Neural crest cell (in vitro differentiated cells): ENCODE measurements around the gene SLC6A20. TPM values are rescaled to one million over a fixed set of nuclear protein-coding genes. Genes with fewer than 3 reads are reported as not detected.
A peak's percentile ranks its signal among the peaks of the same experiment; 100 is the strongest.
"Not testable (repeated sequence)": the region's sequence is repeated elsewhere in the genome, so short reads cannot be mapped to it uniquely, and the experiment has no call there.

Experiments used
- DNase-seq: peaks from one replicate; pipeline ENCODE4 v3.0.0; 2021; ENCODE audit warnings: low read depth, mixed read lengths, low spot score
- H3K27ac Mint-ChIP-seq: one replicate; pipeline ENCODE4 v1.8.0; 2021; ENCODE audit warnings: mild to moderate bottlenecking, mixed read lengths; ENCODE audit not compliant: unreplicated experiment
- H3K27me3 Mint-ChIP-seq: 2 replicates; pipeline ENCODE4 v1.8.0; 2021; ENCODE audit warnings: low read depth, mild to moderate bottlenecking, mixed read lengths
- H3K36me3 Mint-ChIP-seq: 2 replicates; pipeline ENCODE4 v1.8.0; 2021; ENCODE audit warnings: low read depth, mild to moderate bottlenecking, mixed read lengths
- H3K4me1 Mint-ChIP-seq: 2 replicates; pipeline ENCODE4 v1.8.0; 2021; ENCODE audit warnings: mixed read lengths
- H3K4me3 Mint-ChIP-seq: one replicate; pipeline ENCODE4 v1.8.0; 2021; ENCODE audit warnings: mild to moderate bottlenecking, mixed read lengths
- H3K9me3 Mint-ChIP-seq: 2 replicates; pipeline ENCODE4 v1.8.0; 2021; ENCODE audit warnings: mixed read lengths
- total RNA-seq: library from RNA; stranded (reverse); gene quantifications from 2 replicates; pipeline ENCODE4 v1.2.1, GENCODE V29; 2021
- TF ChIP-seq, protein P1 (sequence below): fragments of 200-600 bp; sonication (generic); conservative IDR thresholded peaks from 2 replicates; pipeline ENCODE4 v1.5.0; 2021; ENCODE audit warnings: antibody characterized with exemption, mild to moderate bottlenecking

SLC6A20 gene
- total RNA-seq, 1 donor from 2014 or later, result not detected

DNA sequence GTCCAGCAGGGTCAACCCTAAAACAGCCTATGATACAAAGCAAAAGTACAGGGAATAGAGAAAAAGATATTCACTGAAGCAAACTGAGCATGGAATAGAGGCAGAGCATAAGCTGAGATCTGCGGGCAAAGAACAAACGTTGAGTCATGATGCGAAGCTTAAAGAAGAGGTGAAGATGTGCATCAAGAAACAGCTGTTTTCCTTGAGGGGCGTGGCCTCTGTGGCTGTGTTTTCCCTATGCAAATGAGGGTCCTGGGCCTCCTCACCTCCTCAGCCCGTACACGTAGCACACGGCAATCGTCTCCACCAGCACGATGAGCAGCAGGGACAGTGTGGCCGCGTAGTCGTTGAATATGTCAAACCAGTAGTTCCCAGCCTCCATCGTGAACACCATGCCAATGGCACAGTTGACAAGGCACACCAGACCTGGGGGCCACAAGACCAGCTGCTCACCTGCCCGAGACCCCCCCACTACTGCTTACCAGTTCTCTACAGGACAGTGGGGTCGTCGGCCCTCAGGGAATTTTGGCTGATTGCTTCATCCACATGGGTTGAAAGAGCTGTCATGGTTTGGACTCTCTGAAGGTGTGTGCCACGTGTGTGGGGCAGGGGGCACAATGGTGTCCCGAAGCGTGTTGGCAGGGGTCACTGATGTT, 33.6 kb downstream of the SLC6A20 start:
- Mint-ChIP-seq H3K27me3 (peaks cover 2% of the 10 kb centered on the region), H3K36me3 (no peaks in the 10 kb centered on the region), H3K4me3 (no peak overlapping the region), H3K27ac (no peak overlapping the region), H3K4me1 (peaks cover 3% of the 10 kb centered on the region), H3K9me3 (peaks cover 4% of the 10 kb centered on the region)
- TF ChIP-seq, protein P1, sequence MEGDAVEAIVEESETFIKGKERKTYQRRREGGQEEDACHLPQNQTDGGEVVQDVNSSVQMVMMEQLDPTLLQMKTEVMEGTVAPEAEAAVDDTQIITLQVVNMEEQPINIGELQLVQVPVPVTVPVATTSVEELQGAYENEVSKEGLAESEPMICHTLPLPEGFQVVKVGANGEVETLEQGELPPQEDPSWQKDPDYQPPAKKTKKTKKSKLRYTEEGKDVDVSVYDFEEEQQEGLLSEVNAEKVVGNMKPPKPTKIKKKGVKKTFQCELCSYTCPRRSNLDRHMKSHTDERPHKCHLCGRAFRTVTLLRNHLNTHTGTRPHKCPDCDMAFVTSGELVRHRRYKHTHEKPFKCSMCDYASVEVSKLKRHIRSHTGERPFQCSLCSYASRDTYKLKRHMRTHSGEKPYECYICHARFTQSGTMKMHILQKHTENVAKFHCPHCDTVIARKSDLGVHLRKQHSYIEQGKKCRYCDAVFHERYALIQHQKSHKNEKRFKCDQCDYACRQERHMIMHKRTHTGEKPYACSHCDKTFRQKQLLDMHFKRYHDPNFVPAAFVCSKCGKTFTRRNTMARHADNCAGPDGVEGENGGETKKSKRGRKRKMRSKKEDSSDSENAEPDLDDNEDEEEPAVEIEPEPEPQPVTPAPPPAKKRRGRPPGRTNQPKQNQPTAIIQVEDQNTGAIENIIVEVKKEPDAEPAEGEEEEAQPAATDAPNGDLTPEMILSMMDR, result no peak
- no peak for DNase-seq

DNA sequence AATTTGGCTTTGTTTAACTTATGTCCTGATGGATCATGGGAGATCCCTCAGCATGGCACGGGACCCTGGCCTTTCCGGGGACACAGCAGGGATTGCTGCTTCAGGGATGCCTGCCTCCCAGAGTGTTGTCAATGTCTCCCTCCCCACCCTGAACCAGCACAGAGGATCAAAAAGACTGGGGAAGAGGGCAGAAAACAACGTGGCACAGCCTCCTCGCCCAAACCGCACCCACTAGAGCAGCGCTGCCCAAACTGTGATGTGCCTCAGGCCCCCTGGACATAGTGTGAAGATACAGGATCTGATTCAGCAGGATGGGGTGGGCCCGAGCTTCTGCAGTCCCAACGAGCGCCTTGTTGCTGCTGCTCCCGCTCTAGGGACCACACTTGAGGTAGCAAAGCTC, 34.5 kb downstream of the SLC6A20 start:
- Mint-ChIP-seq H3K4me3 (no peak overlapping the region), H3K27me3 (no peaks in the 10 kb centered on the region), H3K27ac (no peak overlapping the region), H3K9me3 (peaks cover 4% of the 10 kb centered on the region), H3K4me1 (peaks cover 3% of the 10 kb centered on the region), H3K36me3 (no peaks in the 10 kb centered on the region)
- no peak for DNase-seq
- TF ChIP-seq, protein P1, result no peak

DNA sequence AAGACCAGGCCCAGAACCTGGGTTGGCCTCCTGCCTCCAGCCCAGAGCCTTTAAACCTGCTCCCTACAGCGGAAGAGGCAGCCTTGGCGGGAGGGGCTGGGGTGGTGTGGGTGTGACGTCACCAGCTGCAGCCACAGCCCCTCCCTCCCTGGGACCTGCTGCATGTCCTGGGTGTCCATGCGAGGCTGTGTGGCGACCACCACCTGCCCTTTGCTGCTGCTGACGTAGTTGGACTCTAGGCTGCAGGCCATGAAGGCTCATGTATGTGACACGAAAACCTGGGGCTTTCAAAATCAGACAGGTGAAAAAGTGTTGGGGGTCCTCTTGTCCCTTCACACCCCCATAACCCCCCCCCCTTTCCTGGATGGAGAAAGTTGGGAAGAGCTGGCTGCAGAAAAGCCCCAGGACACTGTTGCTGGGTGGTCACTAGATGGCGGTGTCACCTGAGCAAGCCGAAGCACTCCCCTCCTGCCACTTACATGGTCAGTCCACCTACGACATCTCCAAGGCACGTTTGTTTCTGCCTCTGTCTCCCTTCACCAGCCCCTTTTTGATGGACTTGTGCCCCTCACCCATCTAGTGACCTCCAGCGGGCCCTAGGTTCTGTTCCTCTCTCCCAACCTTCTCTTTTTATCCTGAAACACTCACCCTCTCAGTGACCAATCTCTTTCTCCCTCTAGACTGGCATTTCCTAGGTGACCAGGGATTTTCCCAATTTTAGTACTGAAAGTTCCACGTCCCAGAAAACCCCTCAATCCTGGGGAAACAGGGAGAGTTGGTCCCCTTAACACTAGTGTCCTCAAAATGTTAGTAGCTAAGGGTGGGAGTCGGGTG, 35.2 kb downstream of the SLC6A20 start:
- Mint-ChIP-seq H3K27me3 (no peaks in the 10 kb centered on the region), H3K9me3 (peaks cover 4% of the 10 kb centered on the region), H3K4me1 (peaks cover 3% of the 10 kb centered on the region), H3K4me3 (no peak overlapping the region), H3K27ac (no peak overlapping the region), H3K36me3 (no peaks in the 10 kb centered on the region)
- TF ChIP-seq, protein P1, result peak; percentile 76
- peak; percentile 40 for DNase-seq

DNA sequence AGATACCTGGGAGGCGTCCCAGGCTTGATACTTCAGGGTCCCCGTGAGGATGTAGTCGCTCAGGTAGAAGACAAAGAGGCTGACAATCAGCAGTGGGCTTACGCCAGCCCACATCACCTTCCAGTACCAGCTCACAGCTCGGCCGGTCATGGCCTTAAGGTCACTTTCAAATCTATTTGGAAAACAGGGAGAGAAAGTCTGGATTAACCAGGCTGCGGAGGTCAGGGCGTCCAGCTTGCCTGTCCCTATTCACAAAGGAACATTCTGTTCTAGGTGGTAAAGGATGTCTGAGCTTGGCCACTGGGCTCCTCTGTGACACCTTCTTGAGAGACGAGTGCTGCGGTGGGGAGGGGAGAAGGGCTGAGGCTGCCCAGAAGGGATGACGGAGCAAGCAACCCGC, 36.5 kb downstream of the SLC6A20 start:
- H3K27ac Mint-ChIP-seq, result no peak overlapping the region

DNA sequence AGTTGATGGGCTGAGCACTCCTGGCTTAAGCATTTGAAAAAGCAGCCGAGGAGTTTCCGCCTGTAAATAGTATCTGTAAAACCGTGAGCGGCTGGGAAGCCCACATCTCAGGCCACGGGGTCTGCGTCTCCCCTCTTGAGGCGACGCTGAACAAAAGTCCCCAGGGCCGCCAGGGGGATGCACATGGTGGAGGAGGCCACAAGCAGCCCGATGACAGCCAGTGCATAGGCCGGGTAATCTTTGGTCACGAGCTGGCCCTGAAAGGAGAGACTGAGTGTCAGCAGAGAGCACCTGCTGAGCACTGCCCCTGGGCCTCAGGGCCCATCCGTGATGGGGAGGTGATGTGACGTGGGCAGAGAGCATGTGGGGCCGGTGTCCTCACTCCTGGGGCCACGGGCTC, 37.5 kb downstream of the SLC6A20 start:
- Mint-ChIP-seq H3K4me1 (peaks cover 3% of the 10 kb centered on the region), H3K4me3 (no peak overlapping the region), H3K27me3 (no peaks in the 10 kb centered on the region), H3K9me3 (peaks cover under 1% of the 10 kb centered on the region), H3K36me3 (no peaks in the 10 kb centered on the region), H3K27ac (no peak overlapping the region)
- TF ChIP-seq, protein P1, result no peak
- DNase-seq, result no peak

More for the DNA sequence above, 36.5 kb downstream of the SLC6A20 start:
- TF ChIP-seq, protein P1, result no peak
- H3K4me1 Mint-ChIP-seq, result peaks cover 3% of the 10 kb centered on the region
- H3K27me3 Mint-ChIP-seq, result no peaks in the 10 kb centered on the region
- H3K4me3 Mint-ChIP-seq, result no peak overlapping the region
- no peak for DNase-seq
- no peaks in the 10 kb centered on the region for H3K36me3 Mint-ChIP-seq
- H3K9me3 Mint-ChIP-seq, result peaks cover 4% of the 10 kb centered on the region

DNA sequence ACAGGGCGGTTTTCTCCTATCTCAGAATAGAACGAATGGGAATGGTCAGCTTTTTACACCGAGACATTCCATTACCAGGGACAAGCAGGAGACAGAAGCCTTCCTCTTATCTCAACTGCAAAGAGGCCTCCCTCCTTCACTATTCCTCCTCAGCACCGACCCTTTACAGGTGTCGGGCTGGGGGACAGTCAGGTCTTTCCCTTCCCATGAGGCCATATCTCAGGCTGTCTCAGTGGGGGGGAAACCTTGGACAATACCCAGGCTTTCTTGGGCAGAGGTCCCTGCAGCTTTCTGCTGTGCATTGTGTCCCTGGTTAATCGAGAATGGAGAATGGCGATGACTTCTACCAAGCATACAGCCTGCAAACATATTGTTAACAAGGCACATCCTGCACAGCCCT, 39.2 kb downstream of the SLC6A20 start:
- H3K27ac Mint-ChIP-seq, H3K4me1 Mint-ChIP-seq, DNase-seq, H3K4me3 Mint-ChIP-seq, H3K9me3 Mint-ChIP-seq, H3K36me3 Mint-ChIP-seq, H3K27me3 Mint-ChIP-seq: not testable (repeated sequence)
